Ureter (tissue), 1 donor: ENCODE data around the gene KCNJ15. TPM values are rescaled to one million over a fixed set of nuclear protein-coding genes. Genes with fewer than 3 reads are reported as not detected.
"Not testable (repeated sequence)": the region's sequence is repeated elsewhere in the genome, so short reads cannot be mapped to it uniquely, and the experiment has no call there.

ENCODE experiments used
- DNase-seq: peaks from one replicate; pipeline ENCODE4 v3.0.0-alpha.2; 2020; ENCODE audit warnings: low spot score
- total RNA-seq: library from RNA; stranded (reverse); gene quantifications from one replicate; pipeline ENCODE4 v1.2.4, GENCODE V29; 2023
- donor health status: DM: yes; HTN: yes; CAD: no.

KCNJ15 gene
- total RNA-seq, 1 donor from 2014 or later: 58.5 TPM

GRCh38 chr21:38244885-38245869 is 11.6 kb upstream of the KCNJ15 start:
- DNase-seq: no peak

GRCh38 chr21:38246511-38246910 is 10.3 kb upstream of the KCNJ15 start:
- DNase-seq: no peak

- not testable (repeated sequence) for DNase-seq
Observed at GRCh38 chr21:38247054-38247453, 9.7 kb upstream of the KCNJ15 start.

GRCh38 chr21:38247738-38248510 is 8.9 kb upstream of the KCNJ15 start:
- DNase-seq: no peak

- DNase-seq: no peak
Observed at GRCh38 chr21:38249256-38249655, 7.5 kb upstream of the KCNJ15 start.

- DNase-seq: no peak
Observed at GRCh38 chr21:38249696-38250278, 7.0 kb upstream of the KCNJ15 start.

- DNase-seq: no peak
Observed at GRCh38 chr21:38250991-38251418, 5.8 kb upstream of the KCNJ15 start.

- peak; percentile 62 for DNase-seq
Observed at GRCh38 chr21:38254970-38255369, 1.8 kb upstream of the KCNJ15 start.

- no peak for DNase-seq
Observed at GRCh38 chr21:38255571-38256117, 1.1 kb upstream of the KCNJ15 start.

- no peak for DNase-seq
Observed at GRCh38 chr21:38257667-38258066, 876 bp downstream of the KCNJ15 start.

GRCh38 chr21:38258521-38259485 is 2.0 kb downstream of the KCNJ15 start:
- DNase-seq: no peak

GRCh38 chr21:38259665-38260064 is 2.9 kb downstream of the KCNJ15 start:
- DNase-seq: no peak

GRCh38 chr21:38260426-38260825 is 3.6 kb downstream of the KCNJ15 start:
- no peak for DNase-seq

- DNase-seq: no peak
Observed at GRCh38 chr21:38261851-38262250, 5.1 kb downstream of the KCNJ15 start.

GRCh38 chr21:38263493-38263892 is 6.7 kb downstream of the KCNJ15 start:
- no peak for DNase-seq

GRCh38 chr21:38264571-38264970 is 7.8 kb downstream of the KCNJ15 start:
- DNase-seq: no peak

- DNase-seq: no peak
Observed at GRCh38 chr21:38265166-38265565, 8.4 kb downstream of the KCNJ15 start.

- no peak for DNase-seq
Observed at GRCh38 chr21:38266732-38267131, 9.9 kb downstream of the KCNJ15 start.

- no peak for DNase-seq
Observed at GRCh38 chr21:38267136-38267755, 10.5 kb downstream of the KCNJ15 start.
